Adrenal gland (tissue), 12 donors: ENCODE measurements around the gene FBXL14. TPM values are rescaled to one million over a fixed set of nuclear protein-coding genes. Genes with fewer than 3 reads are reported as not detected.

Experiments used
- DNase-seq, 7 donors: peaks; one replicate each; pipeline ENCODE4 v3.0.0-alpha.2; 2019 to 2020
- H3K27ac ChIP-seq, 5 donors: fragments of 200-600 bp; sonication (generic) in 4 of 5; 1 replicate in 3 of 5; 2 replicates in 2 of 5; pipeline versions ENCODE4 v1.5.1 to v1.8.0; 2016 to 2020; ENCODE audit warnings: mild to moderate bottlenecking in 1 of 5
- H3K27me3 ChIP-seq: fragments of 200-600 bp; 2 replicates; pipeline ENCODE4 v1.8.0; 2021
- H3K36me3 ChIP-seq, 2 donors: fragments of 200-600 bp; replicated peaks in 1 of 2; 1 replicate in 1 of 2; 2 replicates in 1 of 2; pipeline versions ENCODE4 v1.5.1 to v1.8.0; 2018 to 2022
- H3K4me1 ChIP-seq, 2 donors: fragments of 200-600 bp; replicated peaks in 1 of 2; 1 replicate in 1 of 2; 2 replicates in 1 of 2; pipeline versions ENCODE4 v1.5.1 to v1.8.0; 2018 to 2021
- H3K4me3 ChIP-seq, 4 donors: fragments of 200-600 bp; sonication (generic) in 3 of 4; one replicate each; pipeline ENCODE4 v1.5.1; 2016 to 2018
- H3K9me3 ChIP-seq, 3 donors: fragments of 200-600 bp; sonication (generic) in 1 of 3; replicated peaks in 1 of 3; 1 replicate in 2 of 3; 2 replicates in 1 of 3; pipeline versions ENCODE4 v1.5.1 to v1.8.0; 2016 to 2021
- POLR2A ChIP-seq, 2 donors: fragments of 450-650 bp; IDR thresholded peaks; one replicate each; pipeline ENCODE4 v1.6.1; 2017; ENCODE audit warnings: antibody characterized with exemption in 2 of 2, mild to moderate bottlenecking in 2 of 2, moderate library complexity in 1 of 2
- WGBS, 4 donors: extraction: QIAGEN DNeasy Blood & Tissue Kit in 2 of 4; methylation state at CpG; one replicate each; pipeline versions ENCODE4 v1.1.5 to v1.1.7; 2013 to 2017; 5-methylcytosine and 5-hydroxymethylcytosine counted together
- intact Hi-C, 2 donors: fragments of 100-400 bp; cut with DNase I; formaldehyde crosslinking; loops; one replicate each; pipeline versions ENCODE4 v1.14.1 to v1.15.0; 2022 to 2023
- polyA plus RNA-seq, 3 donors: library from polyadenylated mRNA; stranded (reverse); fragments of 200-250 nt in 2 of 3; fragments of 350-450 nt in 1 of 3; fragmentation: Illumina TruSeq in 1 of 3; extraction: RNeasy Lipid Tissue Mini Kit (QIAGEN cat#74804) in 1 of 3; gene quantifications; one replicate each; pipeline ENCODE4 v1.2.3, GENCODE V29; 2013 to 2014
- total RNA-seq, 9 donors: library from RNA; depleted of rRNA in 4 of 9; stranded (reverse); fragments of >200 nt in 4 of 9; fragments of 120-200 nt in 1 of 9; fragmentation: NEBNext Ultra II Directional in 1 of 9; extraction: Animal tissue kit (Norgen Biotek cat#: 25700) in 1 of 9; gene quantifications; one replicate each; pipeline versions ENCODE4 v1.1.0 to v1.2.4, GENCODE V29; 2013 to 2023
- TF ChIP-seq, protein P1 (sequence below), 6 experiments: fragments of 450-650 bp in 4 of 6; fragments of 200-600 bp in 2 of 6; sonication (generic) in 1 of 6; IDR thresholded peaks; 1 replicate in 5 of 6; 2 replicates in 1 of 6; pipeline versions ENCODE4 v1.5.1 to v1.8.0; 2016 to 2021; ENCODE audit warnings: antibody characterized with exemption in 6 of 6, mild to moderate bottlenecking in 2 of 6, moderate library complexity in 1 of 6
- donor health status: healthy with polysubstance abuse.
- donor health status: Bipolar disorder and iron deficiency.
- donor health status: DM: yes; HTN: yes; CAD: no.
- donor health status: DM: no; HTN: no; CAD: no.
- donor health status: DM: no; HTN: no; CAD: no.
- donor health status: DM: yes; HTN: yes; CAD: no.

FBXL14 gene
- total and polyA plus RNA-seq, 12 donors = 1.2 to 19.1 (median 12.4) TPM

DNA sequence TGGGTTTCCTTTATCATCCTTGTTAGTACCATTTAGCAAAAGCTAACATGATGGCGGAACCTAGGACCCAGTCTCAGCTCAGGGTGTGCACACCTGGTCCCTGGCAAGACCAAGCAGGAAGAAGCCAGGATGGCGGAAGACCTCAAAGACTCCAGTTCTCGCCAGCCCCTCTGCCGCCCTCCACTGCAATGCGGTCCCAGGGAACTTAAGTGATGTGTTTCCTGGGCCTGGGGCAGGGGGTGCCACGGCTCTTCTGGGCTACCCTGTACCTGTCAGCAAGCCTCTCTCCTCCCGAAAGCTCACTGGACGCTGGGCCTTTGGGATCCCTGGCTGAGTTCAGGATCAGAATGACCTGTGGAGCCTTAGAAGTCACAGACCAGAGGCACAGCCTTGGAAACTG lies 71.3 kb downstream of the FBXL14 start:
- Histone ChIP-seq H3K36me3 (no peaks in the 10 kb centered on the region), H3K27me3 (peaks cover 2% of the 10 kb centered on the region), H3K4me1 (no peaks in the 10 kb centered on the region), H3K4me3 (no peak overlapping the region), H3K27ac (no peak overlapping the region), H3K9me3 (no peaks in the 10 kb centered on the region)
- intact Hi-C loops = no loop called here
- TF ChIP-seq, protein P1, sequence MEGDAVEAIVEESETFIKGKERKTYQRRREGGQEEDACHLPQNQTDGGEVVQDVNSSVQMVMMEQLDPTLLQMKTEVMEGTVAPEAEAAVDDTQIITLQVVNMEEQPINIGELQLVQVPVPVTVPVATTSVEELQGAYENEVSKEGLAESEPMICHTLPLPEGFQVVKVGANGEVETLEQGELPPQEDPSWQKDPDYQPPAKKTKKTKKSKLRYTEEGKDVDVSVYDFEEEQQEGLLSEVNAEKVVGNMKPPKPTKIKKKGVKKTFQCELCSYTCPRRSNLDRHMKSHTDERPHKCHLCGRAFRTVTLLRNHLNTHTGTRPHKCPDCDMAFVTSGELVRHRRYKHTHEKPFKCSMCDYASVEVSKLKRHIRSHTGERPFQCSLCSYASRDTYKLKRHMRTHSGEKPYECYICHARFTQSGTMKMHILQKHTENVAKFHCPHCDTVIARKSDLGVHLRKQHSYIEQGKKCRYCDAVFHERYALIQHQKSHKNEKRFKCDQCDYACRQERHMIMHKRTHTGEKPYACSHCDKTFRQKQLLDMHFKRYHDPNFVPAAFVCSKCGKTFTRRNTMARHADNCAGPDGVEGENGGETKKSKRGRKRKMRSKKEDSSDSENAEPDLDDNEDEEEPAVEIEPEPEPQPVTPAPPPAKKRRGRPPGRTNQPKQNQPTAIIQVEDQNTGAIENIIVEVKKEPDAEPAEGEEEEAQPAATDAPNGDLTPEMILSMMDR (IDR thresholded peaks at IDR 0.05) = no peak
- TF ChIP-seq POLR2A (IDR thresholded peaks at IDR 0.05) = no peak
- WGBS, 4 donors = 88 to 93% (median 91%) methylated on average over 7 to 8 of the region's 8 CpGs
- DNase-seq = peak in 1 of 7 donors; percentile 23

DNA sequence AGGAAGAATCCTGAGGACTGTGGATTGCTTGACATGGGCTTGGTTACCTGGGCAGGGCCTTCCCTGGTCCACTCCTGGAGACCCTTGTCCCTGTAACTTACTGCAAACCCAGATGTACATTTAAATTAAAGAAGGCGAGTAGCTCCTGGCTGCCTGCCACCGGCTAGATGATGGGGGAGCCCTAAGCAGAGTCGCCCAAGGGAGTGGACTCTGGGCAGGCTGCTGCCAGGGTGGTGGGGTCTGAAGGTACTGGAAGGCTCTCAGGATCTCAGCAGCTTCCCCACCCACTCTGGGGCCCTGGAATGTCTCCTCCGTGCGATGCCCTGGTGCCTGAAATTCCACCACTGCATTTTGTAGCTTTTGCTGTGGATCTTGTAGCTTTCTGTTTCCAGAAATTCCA lies 74.7 kb downstream of the FBXL14 start:
- Histone ChIP-seq H3K27me3 (peaks cover 2% of the 10 kb centered on the region), H3K4me3 (no peak overlapping the region), H3K36me3 (no peaks in the 10 kb centered on the region), H3K9me3 (no peaks in the 10 kb centered on the region), H3K27ac (no peak overlapping the region), H3K4me1 (no peaks in the 10 kb centered on the region)
- TF ChIP-seq, protein P1 (IDR thresholded peaks at IDR 0.05) = no peak
- no peak for TF ChIP-seq POLR2A (IDR thresholded peaks at IDR 0.05)
- intact Hi-C loops = no loop called here
- 50 to 78% (median 75%) methylated on average over 4 to 5 of the region's 5 CpGs for WGBS, 4 donors
- no peak for DNase-seq

DNA sequence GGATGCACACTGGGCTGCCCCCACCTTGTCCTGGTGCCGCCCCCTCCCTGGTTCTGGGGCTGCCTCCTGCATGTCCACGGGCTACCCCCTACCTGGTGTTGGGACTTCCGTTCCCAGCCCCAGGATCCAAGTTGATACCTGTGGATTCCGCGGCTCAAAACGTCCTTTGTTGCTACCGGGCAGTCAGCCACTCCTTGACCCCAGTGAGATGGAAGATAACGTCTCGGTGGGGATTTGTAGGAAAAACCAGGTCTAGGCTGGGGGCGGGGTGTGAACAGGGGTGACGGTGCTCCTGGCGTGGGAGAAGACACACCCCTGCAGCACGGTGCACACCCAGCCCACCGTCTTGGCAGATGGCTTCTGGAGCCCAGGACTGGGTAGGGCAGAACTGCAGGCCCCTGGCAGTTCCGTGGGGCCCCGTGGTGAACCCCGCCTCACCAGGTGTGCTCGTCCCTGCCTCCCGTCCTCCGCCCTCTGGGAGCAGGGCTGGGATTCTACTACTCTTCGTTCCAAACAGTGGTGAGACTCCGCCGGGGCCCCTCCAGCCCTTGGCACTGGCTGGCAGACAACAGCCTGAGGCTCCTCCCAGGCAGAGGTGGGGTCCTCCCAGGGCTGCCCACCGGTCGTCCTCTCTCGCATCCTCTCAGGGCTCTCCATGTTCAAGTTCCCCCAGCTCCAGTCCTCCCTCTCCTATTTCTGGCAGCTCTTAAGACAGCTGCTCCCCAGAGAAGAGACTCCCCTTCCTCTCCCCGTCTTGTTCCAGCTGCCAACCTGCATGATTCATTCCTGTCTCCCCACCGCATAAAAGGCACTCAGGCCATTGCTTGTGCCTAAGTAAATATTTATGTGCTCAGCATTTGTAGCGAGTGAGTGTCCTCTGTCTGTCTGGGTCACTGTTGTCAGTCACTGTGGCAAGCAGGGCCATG lies 75.5 kb downstream of the FBXL14 start:
- intact Hi-C loops = no loop called here

More for the DNA sequence above, 75.5 kb downstream of the FBXL14 start:
- Histone ChIP-seq H3K27me3 (peaks cover 2% of the 10 kb centered on the region), H3K4me3 (no peak overlapping the region), H3K36me3 (no peaks in the 10 kb centered on the region), H3K4me1 (no peaks in the 10 kb centered on the region), H3K27ac (no peak overlapping the region), H3K9me3 (no peaks in the 10 kb centered on the region)
- TF ChIP-seq, protein P1 (IDR thresholded peaks at IDR 0.05) = no peak
- TF ChIP-seq POLR2A (IDR thresholded peaks at IDR 0.05) = no peak
- WGBS, 4 donors = 42 to 61% (median 51%) methylated on average over 23 to 29 of the region's 29 CpGs
- no peak for DNase-seq
